GM18517 (cell line): ENCODE measurements around the gene ATF7.
A peak's percentile ranks its signal among the peaks of the same experiment; 100 is the strongest.
"Not testable (repeated sequence)": the region's sequence is repeated elsewhere in the genome, so short reads cannot be mapped to it uniquely, and the experiment has no call there.

Experiments
- ATAC-seq: cut with Tn5 transposase; IDR thresholded peaks from one replicate; pipeline ENCODE4 v1.9.1; 2021; ENCODE audit warnings: mild to moderate bottlenecking, moderate library complexity; ENCODE audit not compliant: unreplicated experiment

ATF7 gene

DNA sequence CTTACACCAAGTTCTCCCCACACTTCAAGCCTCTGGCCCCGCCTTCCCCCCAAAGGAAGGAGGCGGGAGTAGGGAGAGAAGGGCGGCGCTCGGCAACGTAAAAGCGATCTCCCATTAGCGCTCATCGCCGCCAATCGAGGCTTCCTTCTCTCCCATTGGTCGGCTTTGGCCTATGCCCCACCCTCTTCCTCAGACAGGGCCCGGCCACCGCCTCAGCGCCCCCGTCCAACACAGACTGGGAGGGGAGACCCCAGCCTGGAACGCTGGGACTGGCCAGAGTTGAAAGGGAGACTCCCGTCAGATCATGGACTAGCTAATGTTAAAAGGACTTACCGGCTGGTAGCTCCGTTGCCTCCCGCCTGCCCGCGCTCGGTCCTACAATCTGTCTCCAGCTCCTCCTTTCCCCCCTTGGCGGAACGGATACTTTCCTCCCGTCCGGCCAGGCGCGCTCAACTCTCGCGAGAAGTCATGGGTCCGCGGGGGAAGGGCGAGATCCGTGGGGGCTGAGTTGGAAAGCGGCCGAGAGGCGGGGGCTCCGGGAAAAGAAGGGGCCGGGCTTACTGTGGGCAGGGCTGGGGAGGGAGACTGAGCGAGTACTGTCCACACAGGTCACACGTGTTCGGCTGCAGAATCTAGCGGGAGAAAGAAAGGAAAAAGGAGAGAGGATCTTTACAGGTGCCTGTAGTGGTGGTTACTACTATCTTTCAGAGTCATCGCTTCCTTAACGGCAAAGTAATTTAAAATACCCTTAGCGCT is at the start of gene ATF7:
Gene ATF7 (minus strand): TSS at position 437 of the 756 bp plus-strand sequence. CDS start 25,382 bp downstream, outside the sequence.
- ATAC-seq: peak; percentile 95

DNA sequence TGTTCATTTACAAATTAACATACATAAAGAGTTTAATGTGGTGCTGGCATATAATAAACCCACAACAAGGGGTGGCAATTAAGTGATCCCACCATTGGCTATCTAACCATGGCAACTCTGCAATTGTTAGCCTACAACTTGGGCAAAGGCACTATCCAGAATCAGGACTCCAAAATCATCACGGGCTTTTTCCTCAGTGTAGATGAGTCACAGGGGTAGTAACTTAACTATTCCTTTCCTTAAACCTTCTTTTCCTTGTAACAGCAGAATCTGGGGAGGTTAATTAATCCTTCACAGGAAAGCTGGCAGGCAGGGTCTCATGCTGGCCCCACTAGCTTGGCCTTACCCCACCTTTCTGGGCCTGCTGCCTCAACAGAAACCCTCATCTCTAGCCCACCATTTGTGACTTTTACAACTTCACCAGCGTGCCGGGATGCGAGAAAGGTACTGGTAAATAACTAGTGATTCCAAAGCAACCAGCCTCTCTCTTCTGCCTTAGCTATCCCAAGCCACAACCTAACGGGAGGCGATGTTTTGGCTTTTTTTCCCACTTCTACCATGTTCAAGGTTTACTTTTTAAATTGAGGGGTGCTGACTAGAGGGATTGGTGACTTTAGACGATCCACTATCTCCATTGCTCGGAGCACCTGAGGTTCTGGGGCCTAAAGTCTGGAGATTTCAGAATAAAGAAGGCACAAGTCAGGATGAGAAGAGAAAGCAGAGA is 49.0 kb upstream of the ATF7 start:
- no peak for ATAC-seq

GRCh38 chr12:53670971-53671370 is 44.8 kb upstream of the ATF7 start:
- no peak for ATAC-seq

DNA sequence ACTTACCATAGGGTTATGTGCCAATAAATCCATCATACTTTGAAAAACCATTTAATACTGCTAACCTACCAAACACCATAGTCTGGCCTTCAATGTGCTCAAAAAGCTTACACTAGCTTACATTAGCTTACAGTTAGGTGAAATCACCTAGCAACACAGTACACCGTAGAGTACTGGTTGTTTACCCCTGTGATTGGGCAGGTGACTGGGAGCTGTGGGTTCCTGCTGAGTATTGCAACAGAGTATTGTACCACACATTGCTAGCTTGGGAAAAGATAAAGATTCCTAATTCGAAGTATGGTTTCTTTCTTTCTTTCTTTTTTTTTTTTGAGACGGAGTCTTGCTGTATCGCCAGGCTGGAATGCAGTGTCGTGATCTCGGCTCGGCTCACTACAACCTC is 44.1 kb upstream of the ATF7 start:
- no peak for ATAC-seq

DNA sequence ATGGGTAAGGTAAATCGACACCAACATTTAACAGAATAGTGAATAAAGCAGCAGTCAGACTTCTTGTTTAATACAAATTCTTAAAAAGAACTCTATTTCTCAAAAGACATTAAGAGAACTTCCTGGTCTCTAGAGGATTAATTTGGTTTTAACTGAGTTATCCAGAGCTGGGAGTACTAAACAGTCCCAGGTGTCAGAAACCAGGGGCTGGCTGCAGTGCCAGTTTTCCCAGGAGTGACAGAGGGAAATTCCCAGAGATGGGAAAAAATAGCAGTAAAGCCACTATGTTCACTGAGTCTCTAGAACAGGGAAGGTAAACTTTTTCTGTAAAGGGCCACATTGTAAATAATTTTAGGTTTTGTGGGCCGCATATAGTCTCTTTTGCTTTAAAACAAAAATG is 40.9 kb upstream of the ATF7 start:
- no peak for ATAC-seq

DNA sequence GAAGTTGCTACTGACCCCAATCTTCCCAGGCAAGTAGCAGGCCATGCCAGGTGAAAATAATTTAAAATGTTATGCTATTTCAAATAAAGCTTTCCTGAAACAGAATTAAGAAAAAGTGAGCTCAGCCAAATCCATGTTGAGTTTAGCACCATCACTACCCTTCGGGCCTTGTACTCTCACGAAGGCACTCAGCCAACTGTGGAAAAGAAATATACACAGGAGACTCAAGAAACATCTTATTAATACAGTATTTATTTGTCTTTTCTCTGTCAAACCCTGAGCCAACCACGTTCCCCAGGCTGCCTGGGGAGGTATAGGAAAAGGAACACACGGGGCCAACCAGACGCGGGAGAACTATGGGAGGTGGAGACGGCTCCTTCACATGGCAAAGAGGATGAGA is 38.8 kb upstream of the ATF7 start:
- no peak for ATAC-seq

DNA sequence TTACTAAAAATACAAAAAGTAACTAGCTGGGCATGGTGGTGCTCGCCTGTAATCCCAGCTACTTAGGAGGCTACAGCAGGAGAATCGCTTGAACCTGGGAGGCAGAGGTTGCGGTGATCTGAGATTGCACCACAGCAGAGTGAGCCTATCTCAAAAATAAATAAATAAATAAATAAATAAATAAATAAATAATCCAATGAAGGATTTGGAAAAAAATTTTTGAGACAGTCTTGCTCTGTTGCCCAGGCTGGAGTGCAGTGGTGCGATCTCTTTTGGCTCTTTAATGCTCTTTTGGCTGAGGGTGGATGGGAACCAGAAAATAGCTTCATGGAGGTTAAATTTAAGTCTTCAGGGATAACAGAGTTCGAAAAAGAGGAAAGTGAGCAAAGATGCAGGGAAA is 38.0 kb upstream of the ATF7 start:
- no peak for ATAC-seq

- ATAC-seq: no peak
Measured at GRCh38 chr12:53660041-53660440, 33.9 kb upstream of the ATF7 start.

DNA sequence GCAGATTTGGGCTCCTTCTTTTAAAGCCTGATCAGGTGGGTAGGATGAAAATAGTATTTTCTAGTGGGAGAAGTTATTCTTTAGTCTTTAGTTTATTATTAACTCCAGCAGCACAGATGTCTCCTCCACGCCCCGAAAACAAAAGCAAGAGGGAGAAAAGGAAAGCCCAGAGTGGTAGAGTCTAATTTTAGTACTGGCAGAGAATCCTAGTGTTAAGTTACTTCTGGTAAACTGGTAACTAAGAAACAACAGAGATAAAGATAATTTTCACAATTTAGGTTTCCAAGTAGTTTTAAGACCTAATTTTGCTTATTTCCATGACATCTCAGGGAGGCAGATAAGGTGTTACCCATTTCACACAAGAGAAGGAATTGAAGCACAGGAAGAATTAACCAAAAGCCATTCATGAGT is 33.4 kb upstream of the ATF7 start:
- no peak for ATAC-seq

GRCh38 chr12:53659011-53659551 is 32.9 kb upstream of the ATF7 start:
- ATAC-seq: no peak

DNA sequence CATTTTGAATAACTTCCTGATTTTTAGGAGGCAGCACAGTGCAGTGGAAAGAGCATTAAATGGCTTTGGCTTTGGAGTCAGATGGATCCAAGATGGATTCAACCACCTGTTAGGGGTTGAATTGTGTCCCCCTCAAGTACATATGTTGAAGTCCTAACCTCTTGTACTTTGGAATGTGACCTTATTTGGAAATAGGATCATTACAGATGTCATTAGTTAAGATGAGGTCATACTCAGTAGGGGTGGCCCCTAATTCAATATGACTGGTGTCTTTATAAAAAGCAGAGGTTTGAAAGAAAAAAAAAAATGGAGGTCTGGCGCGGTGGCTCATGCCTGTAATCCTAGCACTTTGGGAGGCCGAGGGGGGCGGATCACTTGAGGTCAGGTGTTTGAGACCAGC is 30.9 kb upstream of the ATF7 start:
- no peak for ATAC-seq

- ATAC-seq: no peak
Measured at GRCh38 chr12:53653595-53653994, 27.4 kb upstream of the ATF7 start.

- no peak for ATAC-seq
Measured at GRCh38 chr12:53652366-53652765, 26.2 kb upstream of the ATF7 start.

GRCh38 chr12:53651737-53652136 is 25.6 kb upstream of the ATF7 start:
- no peak for ATAC-seq

- not testable (repeated sequence) for ATAC-seq
Measured at GRCh38 chr12:53646300-53646699, 20.1 kb upstream of the ATF7 start.

DNA sequence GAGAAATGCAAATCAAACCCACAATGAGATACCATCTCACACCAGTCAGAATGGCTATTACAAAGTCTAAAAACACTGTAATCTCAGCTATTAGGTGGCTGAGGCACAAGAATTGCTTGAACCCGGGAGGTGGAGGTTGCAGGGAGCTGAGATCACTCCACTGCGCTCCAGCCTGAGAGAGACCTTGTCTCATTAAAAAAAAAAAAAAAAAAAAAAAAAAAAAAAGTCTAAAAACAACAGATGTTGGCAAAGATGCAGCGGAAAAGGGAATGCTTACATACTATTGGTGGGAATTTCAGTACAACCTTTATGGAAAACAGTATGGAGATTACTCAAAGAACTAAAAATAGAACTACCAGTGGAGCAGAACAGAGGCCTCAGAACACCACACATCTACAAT is 19.0 kb upstream of the ATF7 start:
- no peak for ATAC-seq

GRCh38 chr12:53644133-53644532 is 18.0 kb upstream of the ATF7 start:
- ATAC-seq: no peak

DNA sequence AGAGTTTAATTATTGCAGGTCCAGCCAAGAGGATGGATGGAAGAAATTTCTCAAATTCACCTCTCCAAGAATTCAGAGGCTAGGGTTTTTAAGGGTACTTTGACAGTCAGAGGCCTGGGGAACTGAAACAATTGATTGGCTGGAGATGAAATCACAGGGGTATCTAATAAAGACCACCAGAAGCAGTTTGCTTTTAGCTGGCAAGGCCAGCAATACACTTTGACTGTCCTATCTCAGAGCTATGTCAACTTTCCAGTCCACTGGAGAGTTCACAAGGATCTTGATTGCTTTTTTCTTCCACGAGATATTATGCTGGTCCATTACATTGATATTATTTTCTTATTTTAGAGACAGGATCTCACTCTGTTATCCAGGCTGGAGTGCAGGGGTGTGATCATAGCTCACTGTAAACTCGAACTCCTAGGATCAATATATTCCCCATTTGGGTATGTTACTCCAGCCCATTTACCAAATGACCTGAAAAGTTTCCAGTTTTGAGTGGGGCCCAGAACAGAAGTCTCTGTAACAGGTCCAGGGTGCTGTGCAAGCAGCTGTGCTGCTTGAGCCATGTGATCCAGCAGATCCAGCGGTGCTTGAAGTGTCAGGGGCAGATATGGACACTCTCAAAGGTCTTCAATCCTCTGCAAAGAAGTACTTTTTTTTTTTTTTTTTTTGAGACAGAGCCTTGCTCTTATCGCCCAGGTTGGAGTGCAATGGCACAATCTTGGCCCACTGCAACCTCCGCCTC is 17.2 kb upstream of the ATF7 start:
- ATAC-seq: no peak

- no peak for ATAC-seq
Measured at GRCh38 chr12:53638057-53638456, 11.9 kb upstream of the ATF7 start.

DNA sequence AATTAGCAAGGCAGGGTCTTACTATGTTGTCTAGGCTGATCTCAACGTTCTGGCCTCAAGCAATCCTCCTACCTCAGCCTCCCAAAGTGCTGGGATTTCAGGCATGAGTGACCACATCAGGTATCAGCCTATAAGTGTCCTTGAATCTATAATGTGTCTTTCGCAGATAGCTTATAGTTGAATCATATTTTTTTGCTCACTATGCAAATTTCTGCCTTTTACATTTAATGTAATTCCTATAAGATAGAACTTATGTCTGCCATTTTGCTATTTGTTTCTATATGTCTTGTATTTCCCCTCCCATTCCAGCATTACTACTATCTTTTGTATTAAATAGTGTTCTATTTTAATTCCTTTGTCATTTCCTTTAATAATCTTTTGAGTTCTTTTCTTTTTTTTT is 10.5 kb upstream of the ATF7 start:
- ATAC-seq: no peak

DNA sequence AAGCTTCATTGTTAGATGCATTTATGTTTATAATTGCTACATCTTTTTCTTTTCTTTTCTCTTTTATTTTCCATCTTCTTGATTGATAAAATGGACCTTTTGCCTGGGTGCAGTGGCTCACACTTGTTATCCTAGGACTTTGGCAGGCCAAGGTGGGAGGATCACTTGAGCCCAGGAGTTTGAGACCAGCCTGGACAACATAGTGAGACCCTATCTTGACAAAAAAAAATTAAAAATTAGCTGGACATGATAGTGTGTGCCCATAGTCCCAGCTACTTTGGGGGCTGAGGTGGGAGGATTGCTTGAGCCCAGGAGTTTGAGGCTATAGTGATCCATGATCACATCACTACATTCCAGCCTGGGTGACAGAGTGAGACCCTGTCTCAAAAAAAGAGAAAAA is 9.5 kb upstream of the ATF7 start:
- not testable (repeated sequence) for ATAC-seq
